H1 (cell line): ENCODE data around the gene SGCD.

Experiments
- CHD2 ChIP-seq: IDR thresholded peaks from 2 replicates; pipeline ENCODE4 v1.6.1; 2012; ENCODE audit warnings: low read length, improper control_type of control experiment
- CREB1 ChIP-seq: IDR thresholded peaks from 2 replicates; pipeline ENCODE4 v1.6.1; 2012; ENCODE audit warnings: inconsistent platforms
- CTCF ChIP-seq, 3 experiments: IDR thresholded peaks; 1 replicate in 2 of 3; 2 replicates in 1 of 3; pipeline versions ENCODE4 v1.5.1 to v1.6.1; 2011; ENCODE audit warnings: low read length in 3 of 3, mild to moderate bottlenecking in 3 of 3, inconsistent platforms in 2 of 3, low read depth in 1 of 3, moderate library complexity in 1 of 3; ENCODE audit not compliant: insufficient read depth in 1 of 3; ENCODE audit errors: control extremely low read depth in 1 of 3
- EZH2 ChIP-seq: fragments of 200-600 bp; sonication (generic); IDR thresholded peaks from 2 replicates; pipeline ENCODE4 v1.7.1; 2012; ENCODE audit warnings: low read depth, mild to moderate bottlenecking, moderate library complexity, low read length, inconsistent platforms; ENCODE audit not compliant: severe bottlenecking
- JUND ChIP-seq: IDR thresholded peaks from 2 replicates; pipeline ENCODE4 v1.6.1; 2011; ENCODE audit warnings: mild to moderate bottlenecking, improper control_type of control experiment, low read length
- MAX ChIP-seq: IDR thresholded peaks from 2 replicates; pipeline ENCODE4 v1.6.1; 2012; ENCODE audit warnings: inconsistent platforms
- POLR2A ChIP-seq, 2 experiments: IDR thresholded peaks; 1 replicate in 1 of 2; 2 replicates in 1 of 2; pipeline ENCODE4 v1.6.1; 2011; ENCODE audit warnings: low read depth in 2 of 2, low read length in 2 of 2, mild to moderate bottlenecking in 2 of 2; ENCODE audit errors: control extremely low read depth in 1 of 2
- POLR2AphosphoS5 ChIP-seq: IDR thresholded peaks from 2 replicates; pipeline ENCODE4 v1.6.1; 2011; ENCODE audit warnings: low read depth, low read length
- RAD21 ChIP-seq, 2 experiments: IDR thresholded peaks in 1 of 2; conservative IDR thresholded peaks in 1 of 2; 2 replicates each; pipeline ENCODE4 v1.6.1; 2011; ENCODE audit warnings: low read depth in 2 of 2, low read length in 2 of 2, improper control_type of control experiment in 1 of 2, inconsistent platforms in 1 of 2, mild to moderate bottlenecking in 1 of 2, moderate library complexity in 1 of 2
- RFX5 ChIP-seq: IDR thresholded peaks from 2 replicates; pipeline ENCODE4 v1.6.1; 2011; ENCODE audit warnings: low read depth, low read length, improper control_type of control experiment, borderline replicate concordance
- TAF1 ChIP-seq: IDR thresholded peaks from 2 replicates; pipeline ENCODE4 v1.6.1; 2011; ENCODE audit warnings: mild to moderate bottlenecking, low read depth, low read length
- TAF7 ChIP-seq: optimal IDR thresholded peaks from 2 replicates; pipeline ENCODE3; 2011; ENCODE audit warnings: low read depth, mild to moderate bottlenecking, inconsistent platforms, low read length, moderate library complexity, borderline replicate concordance
- TEAD4 ChIP-seq: IDR thresholded peaks from 2 replicates; pipeline ENCODE4 v1.6.1; 2012; ENCODE audit warnings: low read depth, low read length, inconsistent platforms, mixed read lengths
- ZNF274 ChIP-seq: IDR thresholded peaks from 2 replicates; pipeline ENCODE4 v1.7.0; 2012; ENCODE audit warnings: low read length, borderline replicate concordance; ENCODE audit errors: extremely low read depth

- TF ChIP-seq CREB1 (no peak), POLR2AphosphoS5 (no peak), CTCF (IDR thresholded peaks at IDR 0.05; ENCODE audit: control extremely low read depth in 1 of 3, insufficient read depth in 1 of 3, low read depth in 1 of 3, low read length in 3 of 3) (no peak), CHD2 (no peak), POLR2A (IDR thresholded peaks at IDR 0.05; ENCODE audit: control extremely low read depth in 1 of 2, low read depth in 2 of 2, low read length in 2 of 2) (no peak), ZNF274 (no peak), JUND (no peak), TAF1 (no peak), EZH2 (no peak), MAX (no peak), TAF7 (no peak), RFX5 (no peak), RAD21 (IDR thresholded peaks at IDR 0.05 in 1 of 2, conservative IDR thresholded peaks at IDR 0.05 in 1 of 2; ENCODE audit: low read depth in 2 of 2, low read length in 2 of 2) (no peak), TEAD4 (no peak)
Observed at GRCh38 chr5:156340893-156341292, 13.9 kb downstream of the SGCD start.
